Activated CD4-positive, alpha-beta T cell treated with anti-CD3 and anti-CD28 coated beads, Interleukin-10, Interleukin-2, amounts not matched to agents 100 ng/mL and 50 ng/mL, durations not matched to agents 16 hours and 8 hours (primary cell): Measurements from ENCODE around the gene UGP2.
"Not testable (repeated sequence)": the region's sequence is repeated elsewhere in the genome, so short reads cannot be mapped to it uniquely, and the experiment has no call there.

Experiments used
- DNase-seq: peaks from one replicate; pipeline ENCODE4 v3.0.0-alpha.2; 2020

UGP2 gene

DNA sequence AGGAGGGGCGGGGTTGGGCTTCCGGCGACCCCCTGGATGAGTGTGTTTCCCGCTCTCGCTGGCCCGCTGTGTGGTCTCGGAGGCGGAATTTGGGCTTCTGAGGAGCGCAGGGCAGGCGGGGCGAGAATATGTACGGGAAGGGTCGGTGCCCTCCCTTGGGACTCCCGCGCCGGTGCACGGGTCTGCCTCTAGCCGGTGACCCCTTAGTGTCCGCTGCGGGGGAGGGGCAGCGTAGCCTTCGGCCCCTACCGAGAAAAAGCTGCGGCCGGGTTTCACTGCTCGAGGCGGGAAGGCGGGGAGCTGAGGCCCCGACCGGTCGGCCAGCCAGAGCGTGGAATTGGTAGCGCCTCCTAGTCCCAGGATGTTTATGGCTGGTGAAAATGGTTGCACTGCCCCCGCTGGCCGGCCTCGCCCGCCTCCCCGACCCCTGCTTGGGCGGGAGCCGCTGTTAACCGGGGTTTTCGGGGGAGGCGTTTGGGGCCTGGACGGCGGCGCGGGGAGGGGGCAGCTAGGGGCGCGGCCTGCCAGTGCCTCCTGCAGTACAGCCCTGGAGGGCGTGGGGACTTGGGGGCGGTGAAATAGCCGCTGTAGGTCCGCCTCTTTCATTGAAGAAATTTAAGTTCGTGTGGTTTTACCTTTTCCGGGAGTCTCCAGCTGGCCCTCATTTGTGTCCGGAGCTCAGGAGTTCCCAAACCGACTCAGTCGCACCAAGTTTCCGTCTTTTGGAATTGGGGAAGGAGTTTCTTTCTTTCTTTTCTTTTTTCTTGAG is at the start of gene UGP2:
Gene UGP2 (plus strand): TSS at position 643 of the 769 bp plus-strand sequence. CDS start 290 bp downstream, outside the sequence.
- peak; percentile 90 for DNase-seq

DNA sequence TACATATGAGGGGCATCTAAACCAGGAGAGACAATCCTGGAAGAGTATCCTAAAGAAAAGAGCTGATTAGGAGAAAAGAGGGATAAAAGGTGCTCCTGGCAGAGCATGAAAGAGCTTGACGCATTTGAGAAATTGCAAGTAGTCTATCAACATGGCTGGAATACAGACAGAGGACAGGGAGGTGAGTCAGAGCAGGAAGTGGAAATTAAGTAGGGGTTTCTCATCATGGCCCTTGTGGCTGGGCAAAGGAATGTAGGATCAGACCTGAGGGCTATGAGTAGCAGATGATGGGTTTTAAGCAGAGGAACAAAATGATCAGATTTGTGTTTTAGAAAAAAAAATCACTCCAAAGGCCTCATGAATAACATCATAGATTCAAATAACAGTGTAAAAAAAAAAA is 49.2 kb upstream of the UGP2 start:
- DNase-seq: no peak

DNA sequence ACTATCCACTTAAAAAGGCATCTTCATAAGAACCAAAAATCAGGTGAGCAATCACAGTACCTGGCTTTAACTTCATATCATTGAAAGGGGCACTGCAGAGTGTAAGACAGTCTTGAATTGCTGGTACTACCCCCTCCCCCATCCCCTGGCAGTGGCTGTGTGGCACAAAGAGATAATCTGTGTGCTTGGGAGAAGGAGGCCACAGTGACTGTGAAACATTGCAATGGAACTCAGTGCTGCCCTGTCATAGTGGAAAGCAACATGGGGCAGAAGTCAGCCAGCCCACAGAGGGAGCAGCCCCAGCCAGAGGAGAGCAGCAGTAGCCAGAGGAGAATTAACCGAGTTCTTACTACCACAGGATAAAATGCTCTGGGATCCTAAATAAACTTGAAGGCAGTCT is 45.3 kb upstream of the UGP2 start:
- DNase-seq: no peak

DNA sequence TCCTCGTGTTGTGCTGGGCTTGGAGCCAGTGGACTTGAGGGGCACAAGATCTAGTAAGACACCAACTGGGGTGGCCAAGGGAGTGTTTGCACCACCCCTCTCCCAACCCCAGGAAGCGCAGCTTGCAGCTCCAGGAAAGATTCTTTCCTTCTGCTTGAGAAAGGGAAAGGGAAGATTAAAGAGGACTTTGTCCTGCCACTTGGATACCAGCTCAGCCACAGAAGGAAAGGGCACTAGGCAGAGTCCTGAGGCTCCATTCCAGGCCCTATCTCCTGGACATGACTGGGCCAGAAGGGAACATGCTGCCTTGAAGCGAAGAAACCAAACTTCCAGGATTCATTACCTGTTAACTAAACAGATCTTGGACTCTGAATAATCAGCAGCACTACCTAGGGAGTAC is 44.9 kb upstream of the UGP2 start:
- no peak for DNase-seq

DNA sequence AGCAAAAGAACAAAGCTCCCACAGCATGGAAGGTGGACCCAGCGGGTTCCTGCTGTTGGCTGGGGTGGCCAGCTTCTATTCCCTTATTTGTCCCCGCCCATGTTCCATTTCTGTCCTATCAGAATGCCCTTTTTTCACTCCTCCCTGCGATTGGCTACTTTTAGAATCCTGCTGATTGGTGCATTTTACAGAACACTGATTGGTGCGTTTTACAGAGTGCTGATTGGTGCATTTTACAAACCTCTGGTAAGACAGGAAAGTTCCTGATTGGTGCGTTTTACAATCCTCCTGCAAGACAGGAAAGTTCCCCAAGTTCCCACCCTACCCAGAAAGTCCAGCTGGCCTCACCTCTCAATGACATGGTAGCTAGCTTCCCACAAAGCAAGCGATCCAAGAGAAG is 40.2 kb upstream of the UGP2 start:
- DNase-seq: no peak

DNA sequence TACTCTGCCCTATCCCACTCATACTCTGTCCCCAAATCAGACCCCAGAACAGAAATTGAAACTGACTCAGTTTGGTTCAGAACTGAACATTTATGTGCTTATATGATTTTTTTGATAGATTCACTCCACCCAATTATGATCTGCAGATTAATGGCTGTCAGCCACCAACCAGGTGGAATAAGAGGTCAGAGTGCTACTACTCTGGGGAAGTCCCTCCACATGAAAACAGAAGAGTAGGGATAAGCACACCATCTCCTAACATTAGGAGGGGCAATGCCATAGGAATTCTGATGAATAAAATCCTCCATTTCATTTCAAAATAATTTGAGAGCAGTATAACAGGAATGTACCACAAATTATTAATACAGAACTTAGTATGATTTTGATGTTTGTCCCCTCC is 36.3 kb upstream of the UGP2 start:
- no peak for DNase-seq

DNA sequence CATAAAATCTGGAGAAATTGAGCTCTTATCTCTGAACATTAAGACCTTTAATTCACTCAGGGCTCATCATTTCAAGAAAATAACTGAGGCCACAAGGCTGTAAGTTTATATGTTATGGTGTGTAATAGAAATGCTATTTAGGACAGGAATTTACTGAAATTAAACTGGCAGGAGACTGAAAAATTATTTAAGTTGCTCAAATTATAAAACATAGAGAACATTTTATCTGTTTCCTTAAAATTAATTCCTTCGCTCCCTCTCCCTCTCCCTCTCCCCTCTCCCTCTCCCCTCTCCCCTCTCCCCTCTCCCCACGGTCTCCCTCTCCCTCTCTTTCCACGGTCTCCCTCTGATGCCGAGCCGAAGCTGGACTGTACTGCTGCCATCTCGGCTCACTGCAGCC is 33.7 kb upstream of the UGP2 start:
- DNase-seq: not testable (repeated sequence)

DNA sequence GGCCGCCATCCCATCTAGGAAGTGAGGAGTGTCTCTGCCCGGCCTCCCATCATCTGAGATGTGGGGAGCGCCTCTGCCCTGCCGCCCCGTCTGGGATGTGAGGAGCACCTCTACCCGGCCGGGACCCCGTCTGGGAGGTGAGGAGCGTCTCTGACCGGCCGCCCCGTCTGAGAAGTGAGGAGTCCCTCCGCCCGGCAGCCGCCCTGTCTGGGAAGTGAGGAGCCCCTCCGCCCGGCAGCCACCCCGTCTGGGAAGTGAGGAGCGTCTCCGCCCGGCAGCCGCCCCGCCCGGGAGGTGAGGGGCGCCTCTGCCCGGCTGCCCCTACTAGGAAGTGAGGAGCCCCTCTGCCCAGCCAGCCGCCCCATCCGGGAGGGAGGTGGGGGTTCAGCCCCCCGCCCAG is 32.8 kb upstream of the UGP2 start:
- DNase-seq: not testable (repeated sequence)

DNA sequence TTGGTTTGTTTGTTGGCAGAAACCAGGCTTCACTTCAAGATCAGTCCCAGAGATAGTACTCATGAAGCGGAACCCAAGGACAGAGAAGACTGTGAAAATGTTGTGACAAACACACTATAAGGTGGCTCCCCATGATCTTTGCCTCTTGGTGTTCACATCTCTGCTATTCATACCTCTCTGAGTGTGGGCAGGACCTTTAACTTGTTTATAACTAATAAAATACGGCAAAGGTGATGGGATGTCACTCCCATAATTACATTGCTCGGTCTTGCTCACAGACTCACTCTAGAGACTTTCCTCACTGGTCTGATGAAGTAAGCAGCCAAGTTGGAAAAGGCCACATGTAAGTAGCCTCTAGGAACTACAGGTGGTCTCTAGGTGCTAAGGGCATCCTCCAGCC is 30.6 kb upstream of the UGP2 start:
- no peak for DNase-seq

DNA sequence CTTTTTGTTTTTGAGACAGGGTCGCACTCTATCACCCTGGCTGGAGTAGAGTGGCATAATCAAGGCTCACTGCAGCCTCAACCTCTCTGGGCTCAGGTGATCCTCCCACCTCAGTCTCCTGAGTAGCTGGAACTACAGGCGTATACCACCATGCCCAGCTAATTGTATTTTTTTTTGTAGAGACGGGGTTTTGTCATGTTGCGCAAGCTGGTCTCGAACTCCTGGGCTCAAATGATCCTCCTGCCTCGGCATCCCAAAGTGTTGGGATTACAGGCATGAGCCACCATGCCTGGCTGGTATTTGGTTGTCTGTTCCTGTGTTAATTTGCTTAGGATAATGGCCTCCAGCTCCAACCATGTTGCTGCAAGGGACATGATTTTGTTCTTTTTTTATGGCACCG is 29.8 kb upstream of the UGP2 start:
- DNase-seq: not testable (repeated sequence)

DNA sequence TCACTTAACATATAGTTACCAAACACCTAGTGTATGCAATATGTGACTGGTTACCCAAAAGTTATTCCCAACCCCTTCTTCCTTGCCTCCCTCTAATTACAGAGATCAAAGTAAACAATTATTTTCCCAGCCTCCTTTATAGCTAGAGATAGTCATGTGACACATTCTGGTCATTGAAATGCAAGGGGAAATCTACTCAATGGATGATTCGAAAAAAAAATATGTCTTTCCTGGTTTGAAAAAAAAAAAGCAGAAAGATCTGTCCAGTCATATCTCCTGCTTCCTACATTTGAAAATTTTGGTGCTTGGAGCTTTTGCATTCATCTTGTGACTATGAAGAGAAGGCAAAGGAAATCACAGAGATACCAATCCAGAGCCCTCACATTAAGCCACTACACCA is 27.6 kb upstream of the UGP2 start:
- no peak for DNase-seq

DNA sequence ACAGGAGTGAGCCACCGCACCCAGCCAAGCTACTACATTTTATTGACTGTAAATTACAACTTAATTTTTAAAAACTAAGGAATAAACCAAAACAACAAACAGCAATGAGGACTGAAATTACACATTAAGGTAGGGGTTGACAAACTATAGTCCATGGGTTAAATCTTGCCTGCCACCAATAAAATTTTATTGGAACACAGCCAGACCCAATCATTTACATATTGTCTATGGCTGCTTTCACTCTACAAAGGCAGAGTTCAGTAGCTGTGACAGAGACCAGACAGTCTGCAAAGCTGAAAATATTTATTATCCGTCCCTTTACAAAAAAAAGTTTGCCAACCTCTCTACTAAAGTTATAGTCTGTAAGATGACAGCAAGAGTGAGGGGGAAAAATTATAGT is 24.3 kb upstream of the UGP2 start:
- no peak for DNase-seq

DNA sequence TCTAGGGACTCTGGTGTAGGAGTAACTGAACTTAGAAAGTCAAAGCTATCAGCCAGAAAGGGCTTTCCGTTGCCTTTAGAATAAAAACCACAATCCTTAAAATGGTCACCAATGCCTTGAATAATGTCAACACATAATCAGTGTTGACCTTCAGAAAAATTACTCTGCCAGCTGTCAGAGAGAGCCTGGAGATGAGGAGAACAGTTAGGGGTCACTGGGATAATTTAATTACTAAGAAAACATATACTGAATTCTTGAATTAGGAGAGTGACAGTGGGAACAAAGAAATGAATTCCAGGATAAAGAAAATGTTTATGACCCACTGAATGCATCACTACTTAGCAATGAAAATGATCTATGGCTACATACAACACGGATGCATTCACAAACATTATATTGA is 23.4 kb upstream of the UGP2 start:
- no peak for DNase-seq

DNA sequence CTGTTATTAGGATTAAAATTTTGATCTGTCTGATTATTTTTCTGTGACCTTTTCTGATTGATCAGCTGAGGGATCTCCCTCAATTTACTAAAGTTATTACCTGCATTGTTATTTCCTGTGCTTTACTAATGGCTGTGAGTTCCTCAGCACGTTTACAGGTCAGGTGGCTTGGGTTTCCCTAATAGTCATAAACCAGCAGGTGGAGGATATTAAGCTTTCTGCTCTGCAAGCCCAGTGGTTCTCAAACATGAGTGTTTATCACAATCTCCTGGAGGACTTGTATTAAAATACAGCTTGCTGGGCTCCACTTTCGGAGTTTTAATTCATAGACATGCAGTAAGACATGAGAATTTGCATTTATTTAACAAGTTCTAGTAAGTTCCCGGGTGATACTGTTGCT is 22.4 kb upstream of the UGP2 start:
- DNase-seq: no peak

DNA sequence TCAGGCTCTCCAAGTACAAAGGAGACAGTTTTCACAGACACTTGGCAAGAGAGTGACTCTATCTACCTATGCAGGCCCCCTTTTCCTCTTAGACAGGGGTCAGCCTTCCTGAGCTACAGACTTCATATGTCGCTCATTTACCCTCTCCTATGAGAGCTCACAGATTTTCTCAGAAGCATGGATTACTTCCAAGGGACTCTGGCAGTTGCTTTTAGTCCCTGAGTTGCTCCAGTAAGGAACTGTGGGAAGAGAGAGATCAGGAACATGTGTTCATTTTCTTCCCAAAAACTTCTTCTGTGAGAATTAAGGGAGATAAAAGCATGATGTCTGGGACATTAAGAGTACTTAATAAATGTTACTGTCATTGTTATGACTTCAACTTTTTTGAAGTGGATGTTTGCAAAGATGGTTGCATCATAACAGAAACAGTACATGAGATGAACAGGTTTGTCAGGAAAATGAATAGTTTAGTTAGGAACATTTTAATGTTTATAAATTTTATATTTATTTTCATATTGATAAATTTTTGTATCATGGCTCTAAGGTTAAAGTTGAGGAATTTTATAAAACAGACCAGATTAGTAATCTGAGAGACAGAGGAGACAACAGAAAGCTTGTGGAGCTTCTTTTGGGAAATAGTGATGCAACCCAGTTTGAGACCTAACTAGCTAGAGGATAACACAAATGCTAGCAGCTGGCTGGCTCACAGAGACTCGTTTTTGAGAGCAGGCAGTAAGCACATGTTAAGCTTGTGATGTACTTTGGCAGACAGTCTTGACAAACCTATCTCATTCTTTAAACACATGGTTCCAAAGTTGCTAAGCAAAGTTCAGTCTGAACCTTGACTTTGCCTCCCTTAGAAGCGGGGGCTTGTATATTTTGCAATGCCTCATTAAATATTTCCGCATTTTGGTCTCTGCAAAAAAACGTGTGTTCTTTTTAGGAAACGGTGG is 21.7 kb upstream of the UGP2 start:
- DNase-seq: no peak

DNA sequence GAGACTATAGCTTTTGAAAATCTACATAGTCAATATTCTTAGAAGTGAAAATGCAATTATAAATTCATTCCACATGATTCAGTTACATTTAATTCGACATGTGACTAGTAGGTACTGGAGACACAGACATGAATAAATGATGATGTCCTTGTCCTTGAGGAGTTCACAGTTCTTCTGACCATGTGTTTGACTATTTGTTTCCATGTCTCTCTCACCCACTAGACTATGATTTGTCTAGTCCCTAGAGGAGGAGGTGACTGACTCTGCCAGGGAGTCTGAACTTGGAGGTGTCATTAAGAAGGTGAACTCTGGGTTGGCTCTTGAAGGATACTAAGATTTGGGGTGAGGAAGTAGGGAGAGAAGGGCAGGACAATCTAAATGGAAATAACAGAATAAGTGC is 20.7 kb upstream of the UGP2 start:
- DNase-seq: no peak

DNA sequence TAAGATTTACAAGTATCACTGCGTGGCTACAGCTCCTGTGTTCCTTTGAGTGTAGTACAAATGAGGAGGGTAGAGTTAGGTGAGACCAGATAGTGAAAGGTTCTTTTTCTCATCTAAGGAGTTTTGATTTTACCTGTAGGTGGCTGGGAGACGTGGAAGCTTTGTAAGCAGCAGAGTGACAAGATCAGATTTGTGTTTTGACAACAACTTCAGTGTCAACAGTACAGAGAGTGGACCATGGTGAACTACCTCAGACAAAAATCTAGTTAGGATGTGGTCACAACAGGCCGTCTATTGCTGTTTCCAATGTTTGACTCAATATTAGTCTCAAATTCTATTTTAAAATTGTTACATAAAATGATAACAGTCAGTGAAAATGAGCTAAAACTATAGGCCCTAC is 20.3 kb upstream of the UGP2 start:
- DNase-seq: no peak

DNA sequence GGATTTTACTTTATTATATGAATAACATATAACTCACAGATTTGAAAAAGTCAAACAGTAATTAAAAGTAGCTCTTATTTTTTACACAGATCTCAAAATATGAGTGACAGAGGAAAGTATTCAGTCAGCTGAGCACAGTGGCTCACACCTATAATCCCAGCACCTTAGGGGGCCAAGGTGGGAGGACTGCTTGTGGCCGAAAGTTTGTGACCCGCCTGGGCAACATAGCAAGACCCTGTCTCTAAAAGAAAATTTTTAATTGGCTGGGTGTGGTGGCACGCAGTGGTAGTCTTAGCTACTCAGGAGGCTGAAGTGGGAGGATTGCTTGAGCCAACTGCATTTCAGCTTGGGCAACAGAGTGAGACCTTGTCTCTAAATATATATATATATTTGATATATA is 19.2 kb upstream of the UGP2 start:
- no peak for DNase-seq

DNA sequence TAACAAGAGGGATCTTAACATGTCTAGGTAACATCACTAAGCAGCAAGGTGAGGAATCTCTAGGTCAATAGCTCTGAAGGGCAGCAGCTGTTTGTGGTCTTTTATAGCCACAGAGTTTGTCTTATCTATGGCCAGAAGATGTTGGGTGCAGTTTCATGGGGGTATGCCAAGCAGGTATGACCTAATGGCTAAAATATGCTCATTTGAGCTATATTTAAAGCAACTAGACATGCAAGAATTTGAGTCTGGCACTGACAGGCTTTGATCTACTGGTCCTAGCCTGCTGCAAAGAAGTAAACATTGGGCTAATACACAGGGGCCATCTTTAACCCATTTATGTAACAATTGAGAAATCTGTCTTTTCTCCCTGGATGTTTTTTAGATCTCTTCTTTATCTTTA is 13.9 kb upstream of the UGP2 start:
- DNase-seq: no peak

DNA sequence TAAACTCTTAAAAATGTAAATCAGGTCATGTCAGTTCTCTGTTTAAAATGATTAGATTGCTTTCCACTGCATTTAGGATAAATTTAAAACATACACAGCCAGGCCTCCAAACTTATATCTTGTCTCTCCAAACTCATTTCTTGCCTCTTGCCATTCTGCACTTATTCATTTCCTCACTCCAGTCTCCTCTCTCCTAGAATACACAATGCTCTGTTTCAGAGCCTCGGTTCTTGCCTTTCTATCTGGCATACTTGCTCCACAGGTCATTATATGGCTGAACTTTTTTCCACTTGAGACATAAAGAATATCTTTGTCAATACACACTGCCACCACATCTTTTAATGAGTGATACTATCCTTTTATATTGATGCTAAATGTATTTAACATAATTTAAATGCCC is 10.5 kb upstream of the UGP2 start:
- DNase-seq: no peak

DNA sequence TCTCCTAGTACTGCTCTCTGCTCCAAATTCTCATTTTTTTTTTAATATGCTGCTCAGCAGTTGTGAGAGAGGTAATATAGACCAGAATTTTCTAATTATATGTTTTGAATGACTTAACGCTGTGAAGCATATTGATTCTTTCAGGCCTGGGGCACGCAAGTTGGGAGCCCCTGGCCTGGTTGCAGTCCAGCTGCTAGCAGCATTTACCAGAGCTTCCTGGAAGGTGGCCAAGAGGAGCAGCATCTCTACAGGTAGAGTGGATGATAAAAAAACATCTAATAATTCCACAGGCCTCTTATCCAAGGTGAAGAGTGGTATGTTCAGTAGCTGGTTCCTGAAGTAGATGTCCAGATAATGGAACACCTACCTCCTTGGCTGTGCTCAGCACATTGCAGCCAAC is 7.3 kb upstream of the UGP2 start:
- DNase-seq: no peak

DNA sequence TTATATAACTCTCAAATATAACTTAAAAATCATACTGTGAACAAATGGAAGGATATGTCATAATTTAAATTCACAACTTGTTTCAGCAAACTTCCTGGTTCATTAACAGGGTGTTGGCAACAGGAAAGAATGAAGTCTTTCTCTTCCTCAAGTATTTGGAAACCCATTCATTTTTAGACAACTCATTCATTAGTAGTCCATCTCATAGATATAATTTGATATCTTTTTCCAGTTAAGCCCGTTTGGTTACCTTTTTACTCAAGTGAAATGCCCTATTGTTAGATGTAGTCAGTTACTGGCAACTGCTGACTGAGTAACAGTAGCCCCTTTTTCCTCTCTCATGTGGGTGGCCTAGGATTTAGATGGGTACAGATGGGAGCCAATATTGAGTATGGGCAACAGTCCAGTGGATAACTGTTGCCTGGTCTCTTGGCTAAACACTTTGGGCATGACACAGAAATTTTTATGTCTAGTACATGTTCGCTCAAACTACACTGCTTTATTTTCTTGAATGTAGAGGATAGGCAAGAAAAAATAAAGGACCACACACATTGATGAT is 4.6 kb upstream of the UGP2 start:
- no peak for DNase-seq

DNA sequence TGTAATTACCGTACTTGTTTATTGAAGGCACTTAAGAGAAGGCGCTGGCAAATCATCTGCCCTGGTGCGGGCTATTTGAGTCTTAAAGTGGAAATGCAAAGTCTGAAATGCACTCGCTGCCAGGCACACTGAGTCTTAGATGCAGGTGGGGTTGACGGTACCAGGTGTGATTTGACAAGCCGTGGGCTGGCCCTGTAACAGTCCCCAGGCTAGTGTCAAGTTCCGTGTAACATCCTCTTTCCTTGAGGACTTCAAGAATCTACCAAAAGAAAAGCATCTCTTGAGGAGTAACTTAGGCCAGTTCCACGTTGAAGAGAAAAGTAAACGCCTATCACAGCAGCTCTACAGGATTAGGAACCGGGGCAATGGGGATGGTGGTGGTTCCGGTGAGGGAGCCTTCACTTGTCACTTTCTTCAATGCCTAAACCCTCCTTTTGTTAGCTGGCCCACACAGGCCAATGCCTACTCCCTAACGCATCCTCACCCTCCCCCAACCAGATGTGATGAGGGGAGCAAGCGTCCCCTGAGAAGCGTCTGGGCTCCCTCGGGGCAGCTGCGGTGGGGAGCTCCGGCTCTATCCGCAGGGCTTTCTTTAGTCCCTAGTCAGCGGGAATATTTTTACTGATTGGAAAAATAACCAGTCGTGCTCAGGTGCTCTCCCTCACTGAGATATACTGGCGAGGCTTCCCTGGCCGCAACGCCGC is 1.5 kb upstream of the UGP2 start:
- peak; percentile 17 for DNase-seq
